ENCODE results near the gene DOCK9. TPM values are rescaled to one million over a fixed set of nuclear protein-coding genes. Genes with fewer than 3 reads are reported as not detected.

DOCK9 gene
- total and polyA plus RNA-seq, 9 of the 15 experiments (the other 6 are each of a cell fraction or from before 2014, with no cell fraction given), result 3.5 to 25.3 (median 16.7) TPM

- Histone ChIP-seq H3K9me1 (ENCODE audit: control insufficient read depth, insufficient read depth, low read length) (no peaks in the 10 kb centered on the region), H3K27me3 (ENCODE audit: control insufficient read depth in 2 of 2, insufficient read depth in 2 of 2, low read length in 2 of 2) (peaks cover 4 to 53% of the 10 kb centered on the region in 2 experiments; a peak in 4 of 5 replicates), H3K4me2 (ENCODE audit: insufficient read depth, low read length) (no peak overlapping the region), H3K36me3 (ENCODE audit: control insufficient read depth, insufficient read depth, low read length) (no peaks in the 10 kb centered on the region), H3K4me3 (no peak overlapping the region), H3K27ac (ENCODE audit: extremely low read depth, low read depth, low read length) (no peak overlapping the region), H3K4me1 (replicated peaks in 1 of 2; ENCODE audit: control insufficient read depth in 2 of 2, insufficient read depth in 2 of 2, low read length in 2 of 2) (peaks cover 0 to 4% of the 10 kb centered on the region in 2 experiments; a peak in 1 of 5 replicates), H3K9me3 (replicated peaks; ENCODE audit: control insufficient read depth, insufficient read depth, low read depth, low read length) (no peaks in the 10 kb centered on the region), H4K20me1 (replicated peaks; ENCODE audit: control insufficient read depth, insufficient read depth, low read length) (no peaks in the 10 kb centered on the region), H3K79me2 (ENCODE audit: control insufficient read depth, insufficient read depth, low read length) (no peaks in the 10 kb centered on the region), H2AFZ (ENCODE audit: low read depth, low read length) (no peak overlapping the region), H3K9ac (ENCODE audit: insufficient read depth in 1 of 2, low read depth in 2 of 2, low read length in 2 of 2) (no peak overlapping the region)
- POLR2A ChIA-PET, result no interaction called here
- in situ Hi-C loops (cut with MboI), result no loop called here
- 5% methylated on average over 9 of the region's 36 CpGs for WGBS (ENCODE audit: insufficient coverage, low coverage, missing lambda C conversion rate)
- intact Hi-C loops (cut with micrococcal nuclease), result no loop called here
- ATAC-seq, result no peak
- FAIRE-seq, result no peak
- BruUV-seq (replicated peaks), result no TSS peak
- CTCF ChIA-PET (ENCODE audit: low intra/inter-chr PET ratio), result no interaction called here
- no peak for TF ChIP-seq ZNF174 (CRISPR knock-in tag; IDR thresholded peaks at IDR 0.05)
- TF ChIP-seq TBP (optimal IDR thresholded peaks at IDR 0.05; ENCODE audit: low read depth, low read length), result no peak
- TF ChIP-seq, protein P1, sequence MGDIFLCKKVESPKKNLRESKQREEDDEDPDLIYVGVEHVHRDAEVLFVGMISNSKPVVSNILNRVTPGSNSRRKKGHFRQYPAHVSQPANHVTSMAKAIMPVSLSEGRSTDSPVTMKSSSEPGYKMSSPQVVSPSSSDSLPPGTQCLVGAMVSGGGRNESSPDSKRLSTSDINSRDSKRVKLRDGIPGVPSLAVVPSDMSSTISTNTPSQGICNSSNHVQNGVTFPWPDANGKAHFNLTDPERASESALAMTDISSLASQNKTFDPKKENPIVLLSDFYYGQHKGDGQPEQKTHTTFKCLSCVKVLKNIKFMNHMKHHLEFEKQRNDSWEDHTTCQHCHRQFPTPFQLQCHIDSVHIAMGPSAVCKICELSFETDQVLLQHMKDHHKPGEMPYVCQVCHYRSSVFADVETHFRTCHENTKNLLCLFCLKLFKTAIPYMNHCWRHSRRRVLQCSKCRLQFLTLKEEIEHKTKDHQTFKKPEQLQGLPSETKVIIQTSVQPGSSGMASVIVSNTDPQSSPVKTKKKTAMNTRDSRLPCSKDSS (IDR thresholded peaks at IDR 0.05; ENCODE audit: low read depth, partially characterized antibody), result no peak
- no peak for TF ChIP-seq U2AF2 (optimal IDR thresholded peaks at IDR 0.05; ENCODE audit: low read depth, low read length)
- no peak for DNase-seq (ENCODE audit: extremely low read depth in 1 of 4, low spot score in 3 of 4)
Measured at GRCh38 chr13:98751861-98752466, 225.9 kb downstream of the DOCK9 start.

Data from K562 (cell line).